Amniotic stem cell (primary cell): ENCODE results near the gene TNS3.

ENCODE experiments used
- DNase-seq: peaks from one replicate; lab custom pipeline; 2025; lab: John Stamatoyannopoulos, UW

TNS3 gene

GRCh38 chr7:47506382-47507339 lies 75.2 kb downstream of the TNS3 start:
- no peak for DNase-seq

DNA sequence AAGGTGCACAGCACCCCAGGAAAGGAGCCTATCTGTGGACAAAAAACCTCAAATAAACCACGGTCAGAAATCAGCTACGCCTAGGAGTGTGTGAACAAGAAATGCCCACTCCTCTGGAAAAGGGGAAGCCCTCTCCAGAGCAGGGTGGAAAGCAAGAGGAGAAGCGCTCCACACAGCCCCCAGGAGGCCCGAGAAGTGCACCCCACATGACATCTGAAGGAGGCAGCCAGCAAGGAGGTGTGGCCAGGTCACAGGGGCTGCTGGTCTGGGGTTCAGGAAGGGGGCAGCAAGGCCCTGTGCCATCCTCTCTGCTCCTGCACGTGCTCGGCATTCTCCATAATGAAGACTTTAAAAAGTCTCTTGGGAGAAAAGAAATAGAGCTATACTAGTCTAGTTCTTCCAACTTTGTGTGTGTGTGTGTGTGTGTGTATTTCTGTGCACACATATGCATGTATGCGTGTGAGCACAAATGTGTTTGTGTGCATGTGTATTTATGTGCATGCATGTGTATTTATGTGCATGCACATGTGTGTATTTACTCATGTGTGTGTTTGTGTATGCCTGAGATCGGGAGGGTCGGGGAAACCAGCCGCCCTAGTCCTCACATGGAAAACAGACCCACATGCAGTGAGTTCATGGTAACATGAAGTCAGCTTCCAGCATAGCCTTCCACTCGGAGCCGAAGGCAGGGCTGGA lies 76.5 kb downstream of the TNS3 start:
- DNase-seq = no peak

DNA sequence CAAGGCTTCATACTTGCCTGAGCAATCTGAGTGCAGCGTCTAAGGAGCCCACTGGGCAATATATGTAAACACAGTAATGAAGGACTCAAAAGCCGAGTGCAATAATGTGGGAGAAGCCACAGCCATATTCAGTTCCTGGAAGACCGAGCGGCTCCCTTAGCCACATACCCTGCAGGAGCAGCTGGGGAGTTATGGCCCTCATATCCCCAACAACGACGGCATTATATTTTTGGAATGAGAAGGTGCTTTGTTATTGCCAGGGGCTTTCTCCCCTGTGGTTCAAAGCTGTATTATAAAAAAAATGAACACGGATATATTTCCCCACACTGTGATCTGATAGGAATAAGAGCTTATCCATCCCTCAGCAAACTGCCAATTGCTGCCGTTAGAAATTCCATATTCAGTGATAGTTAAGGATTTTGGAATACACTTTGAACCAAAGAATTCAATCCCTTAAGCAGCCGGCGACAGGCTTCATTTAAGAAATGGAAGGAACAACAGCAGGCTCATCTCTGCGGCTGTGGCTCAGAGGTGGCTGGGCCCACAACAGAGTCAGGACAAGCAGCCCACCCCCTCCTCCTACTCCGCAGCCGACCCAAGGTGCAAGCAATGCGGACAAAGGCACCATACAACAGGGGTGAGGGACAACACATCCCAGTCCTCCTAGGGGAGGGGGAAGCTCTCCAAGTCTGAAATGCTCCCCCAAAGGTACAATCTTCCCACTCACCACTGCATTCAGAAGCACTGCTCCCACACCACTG lies 77.2 kb downstream of the TNS3 start:
- DNase-seq = no peak

DNA sequence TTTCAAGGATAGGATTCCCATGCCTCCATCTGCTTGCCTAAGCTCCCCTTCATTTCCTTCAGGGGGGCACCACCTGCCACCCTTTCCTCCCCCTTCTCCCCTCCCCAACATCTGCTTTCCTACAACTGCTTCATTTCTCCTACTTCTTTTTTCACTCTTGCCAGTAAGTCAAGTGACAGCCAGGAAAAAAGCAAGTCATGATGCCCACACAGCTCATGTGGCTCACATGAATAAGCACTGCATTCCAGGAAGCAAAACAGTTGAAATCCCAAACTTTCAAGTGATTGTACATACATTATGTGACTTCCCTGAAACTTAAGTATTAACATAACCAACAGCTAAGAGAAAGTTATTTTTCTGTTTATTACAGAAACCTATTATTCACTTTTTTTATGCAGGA lies 78.6 kb downstream of the TNS3 start:
- DNase-seq = no peak

- no peak for DNase-seq
These were observed 79.6 kb downstream of the TNS3 start for GRCh38 chr7:47502240-47502877.

DNA sequence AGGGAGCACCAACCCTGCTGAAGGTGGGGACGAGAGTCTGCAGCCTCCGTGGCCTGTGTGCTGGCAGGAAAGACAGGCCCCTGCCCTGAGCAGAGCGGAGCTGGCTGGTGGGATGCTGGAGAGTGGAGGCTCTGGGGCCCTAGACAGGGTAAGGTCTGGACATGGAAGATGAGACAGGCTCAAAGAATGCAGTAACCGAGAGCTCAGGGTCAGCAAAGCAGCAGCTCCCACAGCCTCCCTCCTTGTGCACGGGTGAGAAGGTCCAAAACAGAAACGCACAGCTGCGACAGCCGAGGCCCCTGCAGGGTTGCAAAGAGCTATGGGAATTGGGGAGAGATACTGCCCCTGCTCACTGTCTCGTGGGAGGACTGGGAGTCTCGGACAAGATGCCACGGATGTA lies 80.5 kb downstream of the TNS3 start:
- DNase-seq = peak; percentile 51

- DNase-seq = no peak
These were observed 81.8 kb downstream of the TNS3 start for GRCh38 chr7:47500103-47500563.

DNA sequence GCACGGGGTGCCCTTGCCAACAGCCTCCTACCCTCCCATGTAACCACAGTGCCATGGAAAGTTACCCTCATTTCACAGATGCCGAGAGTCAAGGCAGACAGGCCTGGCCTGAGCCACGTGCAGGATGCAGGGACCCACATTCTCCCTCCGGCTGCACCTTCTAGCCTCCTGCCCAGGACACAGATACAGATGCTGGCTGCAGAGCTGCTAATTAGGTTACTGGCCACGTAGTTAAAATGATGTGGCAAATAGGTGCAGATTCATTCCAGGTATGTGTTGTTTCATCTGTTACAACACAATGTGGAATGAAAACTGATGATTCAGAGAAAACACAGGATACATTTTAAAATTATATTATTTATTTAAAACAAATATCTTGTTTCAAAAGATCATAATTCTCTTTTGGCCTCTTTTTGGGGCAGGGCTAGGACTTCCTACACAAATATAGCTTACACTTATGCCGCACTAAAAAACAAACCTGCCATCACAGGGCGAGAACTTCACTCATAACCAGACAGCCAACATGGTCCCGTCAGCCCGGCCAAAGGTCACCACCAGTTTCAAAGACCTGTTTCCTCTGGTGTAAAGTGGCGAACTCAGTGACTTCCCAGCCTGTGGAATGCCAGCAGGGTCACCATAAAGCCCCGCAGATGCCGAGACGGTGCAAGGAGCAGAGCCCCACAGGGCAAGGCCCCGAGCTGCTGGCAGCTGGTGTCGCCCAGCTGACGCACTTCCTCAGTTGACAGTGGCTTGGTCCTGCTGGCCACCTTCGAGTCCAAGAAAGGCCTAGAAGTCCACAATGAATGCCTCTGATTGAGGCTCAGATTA lies 83.5 kb downstream of the TNS3 start:
- DNase-seq = no peak

DNA sequence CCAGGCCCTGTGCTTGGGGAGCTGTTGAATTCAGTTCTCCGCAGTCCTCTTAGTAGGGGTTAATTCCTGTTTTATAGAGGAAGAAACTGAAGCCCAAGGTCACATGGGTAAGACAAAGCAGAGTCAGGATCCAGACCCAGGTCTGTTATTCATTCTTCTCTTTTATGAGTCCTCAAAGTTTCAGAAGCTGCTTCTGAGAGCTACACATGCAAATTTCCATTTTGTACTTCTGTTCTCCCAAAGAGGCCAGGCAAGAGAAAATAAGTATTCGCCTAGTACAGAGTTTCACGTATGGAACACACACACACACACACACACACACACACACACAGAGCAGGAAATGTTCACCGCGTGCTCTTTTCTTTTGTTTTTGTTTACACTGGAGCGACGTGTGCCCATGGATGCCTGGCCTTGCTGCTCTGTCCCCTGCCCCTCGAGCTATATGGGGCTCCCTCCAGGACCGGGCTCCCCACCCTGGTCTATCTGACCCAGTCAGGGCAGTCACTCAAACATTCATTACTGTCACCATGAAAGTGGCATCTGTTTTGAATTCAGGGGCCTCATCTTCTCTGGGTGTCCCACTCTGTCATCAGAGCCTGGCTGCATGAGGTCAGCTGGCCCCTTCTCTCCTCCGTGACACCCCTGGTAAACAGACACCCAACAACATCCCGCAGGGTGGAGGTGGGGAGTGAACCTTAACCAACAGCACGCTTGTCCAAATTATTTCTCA lies 84.4 kb downstream of the TNS3 start:
- no peak for DNase-seq

DNA sequence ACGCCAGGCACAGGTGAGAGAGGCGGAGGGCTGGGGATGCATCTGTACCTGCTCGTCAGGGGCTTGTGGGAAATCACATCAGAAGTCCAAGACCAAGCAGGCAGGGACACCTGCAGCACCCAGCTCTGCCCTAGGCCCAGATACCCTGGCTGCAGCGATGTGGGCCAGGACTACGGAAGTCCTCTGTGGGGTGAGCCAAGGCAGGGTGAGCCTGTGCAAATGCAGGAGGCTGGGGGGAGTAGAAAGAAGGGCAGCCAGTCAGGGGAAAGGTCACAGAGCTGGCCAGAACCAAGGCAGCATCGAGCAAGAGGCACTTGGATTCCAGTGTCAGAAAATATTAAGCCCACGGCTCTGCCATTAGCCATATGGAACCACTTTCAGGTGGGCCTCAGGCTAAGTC lies 85.2 kb downstream of the TNS3 start:
- DNase-seq = no peak

DNA sequence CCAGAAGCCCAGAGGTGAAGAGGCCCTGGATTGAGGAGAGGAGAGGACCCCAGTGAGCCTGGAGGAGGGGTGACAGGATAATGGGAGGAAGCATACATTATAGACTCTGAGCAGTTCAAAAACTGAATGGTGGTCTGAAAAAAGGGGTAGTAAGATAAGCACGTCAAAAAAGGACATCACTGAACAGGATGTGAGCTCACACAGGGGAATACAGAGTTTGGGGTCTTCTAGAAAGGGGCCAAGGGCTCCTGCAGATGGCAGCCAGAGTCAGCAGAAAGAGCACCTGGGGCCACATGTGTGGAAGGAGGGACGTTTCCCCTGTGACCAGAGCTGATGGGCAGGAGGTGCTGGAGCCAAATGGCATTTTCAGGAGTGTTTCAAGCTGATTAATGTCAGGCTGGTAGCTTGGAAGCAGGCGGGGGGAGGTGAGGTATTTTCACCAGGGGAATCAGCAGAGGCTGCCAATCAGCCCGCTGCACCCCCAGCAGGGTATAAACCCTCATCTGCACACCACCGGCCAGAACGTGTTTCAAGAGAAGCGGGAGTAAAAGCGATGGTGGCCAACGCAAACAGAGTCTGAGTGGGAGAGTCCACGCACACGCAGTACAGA lies 85.8 kb downstream of the TNS3 start:
- no peak for DNase-seq

DNA sequence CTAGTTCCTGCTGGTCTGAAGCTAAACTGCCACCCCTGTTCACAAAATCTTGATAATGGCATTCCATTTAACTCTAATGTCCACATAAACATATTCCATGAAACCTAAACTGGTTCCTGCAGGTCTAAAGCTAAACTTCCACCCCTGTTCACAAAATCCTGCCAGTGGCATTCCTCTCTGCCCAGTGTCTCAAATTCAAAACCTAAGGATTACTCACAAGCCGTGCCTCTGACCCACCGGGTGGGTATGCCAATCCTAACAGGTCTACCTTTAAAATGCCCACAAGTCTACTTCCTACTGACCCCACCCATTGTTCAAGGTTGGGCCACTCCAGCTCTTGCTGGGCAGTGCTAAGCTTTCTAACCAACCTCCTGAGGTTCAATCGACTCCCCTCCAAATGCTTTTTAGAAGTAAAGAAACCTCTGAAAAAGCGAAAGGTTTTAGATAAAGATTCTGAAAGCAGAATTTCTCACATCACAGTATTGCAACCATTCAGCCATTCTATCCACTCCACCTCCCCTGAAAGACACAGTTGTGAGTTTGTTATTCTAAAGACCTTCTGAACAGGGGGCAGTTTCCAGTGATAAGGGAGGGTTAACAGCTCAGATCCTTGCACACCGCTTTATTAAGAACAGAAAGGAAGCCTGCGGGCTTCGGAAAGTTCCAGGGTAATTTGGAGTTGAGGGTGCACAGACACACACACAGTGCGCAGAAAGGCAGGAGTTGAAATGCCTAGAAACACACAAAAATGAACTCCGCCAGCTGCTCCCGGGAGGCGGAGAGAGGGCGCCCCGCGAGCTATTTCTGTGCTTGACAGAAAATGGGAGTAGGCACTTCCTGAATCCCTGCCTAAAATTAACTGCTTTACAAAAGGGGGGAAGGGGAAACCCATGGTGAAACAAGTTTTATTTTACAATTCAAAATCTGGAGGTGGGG lies 87.7 kb downstream of the TNS3 start:
- DNase-seq = peak; percentile 18

DNA sequence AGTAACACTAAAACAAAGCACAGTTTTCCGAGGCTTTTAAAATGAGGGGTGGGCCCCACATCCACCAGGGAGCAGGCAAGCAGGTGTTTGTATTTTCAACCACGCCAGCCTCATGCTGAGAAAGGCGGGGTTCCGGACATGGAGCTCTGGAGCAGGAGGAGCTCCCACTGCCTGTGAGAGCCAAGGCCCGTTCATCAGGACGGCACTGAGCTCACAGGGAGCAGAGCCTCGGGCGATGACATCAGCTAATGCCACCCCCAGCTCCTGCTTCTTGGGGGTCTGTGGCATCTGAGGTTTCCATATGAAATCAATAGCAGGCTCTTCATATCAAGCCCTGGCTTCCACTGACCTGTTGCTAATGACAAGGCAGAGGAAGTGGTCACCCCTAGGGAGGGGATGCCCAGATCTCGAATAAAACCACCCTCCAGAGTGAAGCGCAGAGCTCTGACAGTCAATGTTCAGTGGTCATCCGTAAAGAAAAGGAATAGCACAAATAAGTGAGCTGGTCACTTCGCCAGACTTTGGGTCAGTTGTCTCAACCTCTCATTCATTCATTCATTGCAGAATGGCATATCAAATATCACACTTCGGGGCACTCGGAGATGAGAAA lies 89.1 kb downstream of the TNS3 start:
- DNase-seq = no peak

- DNase-seq = no peak
These were observed 91.2 kb downstream of the TNS3 start for GRCh38 chr7:47490501-47491265.

DNA sequence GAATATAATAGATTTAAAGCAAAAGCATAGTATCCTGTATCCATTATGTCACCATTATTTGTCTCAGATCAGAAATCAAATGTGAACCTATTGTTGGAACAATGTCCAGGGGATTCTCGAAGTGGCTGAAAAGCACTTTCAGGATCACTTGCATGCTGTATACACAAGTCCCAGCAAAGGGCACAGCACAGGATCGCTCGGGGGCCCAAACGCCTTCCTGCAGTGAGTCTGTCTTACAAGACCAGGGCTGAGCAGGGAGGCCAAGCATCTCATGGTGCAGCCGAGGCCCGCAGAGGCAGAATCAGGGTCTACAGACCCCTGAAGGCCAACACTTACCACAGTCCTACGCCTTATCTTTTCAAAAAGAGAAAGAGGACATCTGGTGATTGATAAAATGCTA lies 92.3 kb downstream of the TNS3 start:
- no peak for DNase-seq

DNA sequence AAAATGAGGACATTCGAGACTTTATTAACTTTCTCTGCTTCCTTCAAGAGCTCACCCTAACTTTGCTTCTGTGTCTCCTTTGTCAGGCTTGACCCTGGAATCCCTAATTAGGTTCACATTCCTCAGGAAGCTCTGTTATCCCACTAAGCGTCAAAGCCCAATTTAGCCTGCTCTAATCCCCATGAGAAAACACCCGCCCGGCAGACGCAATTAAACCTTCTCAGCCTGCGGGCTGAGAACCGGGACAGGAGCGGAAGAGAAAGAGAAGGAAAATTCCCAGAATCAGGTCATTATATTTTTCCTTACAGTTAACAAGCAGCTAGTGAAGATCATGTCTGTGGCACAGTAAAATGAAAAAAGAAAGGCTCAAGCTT lies 93.0 kb downstream of the TNS3 start:
- no peak for DNase-seq

GRCh38 chr7:47488201-47488968 lies 93.5 kb downstream of the TNS3 start:
- no peak for DNase-seq
